Gastroesophageal sphincter (tissue), 3 donors: ENCODE measurements around the gene MYO6.

Experiments
- EP300 ChIP-seq: sonication (generic); formaldehyde crosslinking; IDR thresholded peaks from one replicate; pipeline ENCODE4 v1.6.1; 2017; ENCODE audit warnings: antibody characterized with exemption, mild to moderate bottlenecking
- POLR2A ChIP-seq, 2 donors: fragments of 450-650 bp; IDR thresholded peaks; one replicate each; pipeline ENCODE4 v1.6.1; 2017; ENCODE audit warnings: antibody characterized with exemption in 2 of 2, mild to moderate bottlenecking in 2 of 2, moderate library complexity in 1 of 2
- POLR2AphosphoS5 ChIP-seq: sonication (generic); formaldehyde crosslinking; IDR thresholded peaks from one replicate; pipeline ENCODE4 v1.6.1; 2017; ENCODE audit warnings: antibody characterized with exemption
- TF ChIP-seq, protein P1 (sequence below), 4 experiments: fragments of 200-600 bp in 2 of 4; fragments of 450-650 bp in 2 of 4; sonication (generic) in 1 of 4; IDR thresholded peaks; one replicate each; pipeline ENCODE4 v1.5.1; 2017 to 2019; ENCODE audit warnings: antibody characterized with exemption in 4 of 4, mild to moderate bottlenecking in 2 of 4, moderate library complexity in 2 of 4

DNA sequence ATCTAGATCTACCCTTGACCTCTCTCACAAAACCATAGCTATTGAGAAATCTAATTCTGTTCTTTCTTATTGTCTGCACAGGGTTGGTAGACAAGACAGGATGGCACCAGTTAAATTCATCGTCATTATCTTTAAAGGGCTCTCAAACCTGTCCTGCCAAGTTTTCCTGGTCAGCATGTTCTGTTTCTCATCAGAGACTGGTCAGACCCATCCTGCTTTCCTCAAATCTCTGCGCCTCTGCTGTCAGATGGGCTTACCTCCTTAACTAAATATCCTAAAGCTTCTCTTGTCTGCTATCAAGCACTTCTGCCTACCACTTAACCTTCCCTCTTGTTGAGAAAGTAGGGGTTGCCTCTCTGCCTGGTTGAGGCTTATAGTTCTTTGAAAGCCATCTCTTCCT is 125.2 kb downstream of the MYO6 start:
- TF ChIP-seq, protein P1, sequence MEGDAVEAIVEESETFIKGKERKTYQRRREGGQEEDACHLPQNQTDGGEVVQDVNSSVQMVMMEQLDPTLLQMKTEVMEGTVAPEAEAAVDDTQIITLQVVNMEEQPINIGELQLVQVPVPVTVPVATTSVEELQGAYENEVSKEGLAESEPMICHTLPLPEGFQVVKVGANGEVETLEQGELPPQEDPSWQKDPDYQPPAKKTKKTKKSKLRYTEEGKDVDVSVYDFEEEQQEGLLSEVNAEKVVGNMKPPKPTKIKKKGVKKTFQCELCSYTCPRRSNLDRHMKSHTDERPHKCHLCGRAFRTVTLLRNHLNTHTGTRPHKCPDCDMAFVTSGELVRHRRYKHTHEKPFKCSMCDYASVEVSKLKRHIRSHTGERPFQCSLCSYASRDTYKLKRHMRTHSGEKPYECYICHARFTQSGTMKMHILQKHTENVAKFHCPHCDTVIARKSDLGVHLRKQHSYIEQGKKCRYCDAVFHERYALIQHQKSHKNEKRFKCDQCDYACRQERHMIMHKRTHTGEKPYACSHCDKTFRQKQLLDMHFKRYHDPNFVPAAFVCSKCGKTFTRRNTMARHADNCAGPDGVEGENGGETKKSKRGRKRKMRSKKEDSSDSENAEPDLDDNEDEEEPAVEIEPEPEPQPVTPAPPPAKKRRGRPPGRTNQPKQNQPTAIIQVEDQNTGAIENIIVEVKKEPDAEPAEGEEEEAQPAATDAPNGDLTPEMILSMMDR (IDR thresholded peaks at IDR 0.05): no peak
- no peak for TF ChIP-seq POLR2AphosphoS5
- TF ChIP-seq POLR2A (IDR thresholded peaks at IDR 0.05): no peak
- TF ChIP-seq EP300: no peak
